Measurements from ENCODE around the gene SUSD1.
"Not testable (repeated sequence)": the region's sequence is repeated elsewhere in the genome, so short reads cannot be mapped to it uniquely, and the experiment has no call there.

- TF ChIP-seq, protein P1, sequence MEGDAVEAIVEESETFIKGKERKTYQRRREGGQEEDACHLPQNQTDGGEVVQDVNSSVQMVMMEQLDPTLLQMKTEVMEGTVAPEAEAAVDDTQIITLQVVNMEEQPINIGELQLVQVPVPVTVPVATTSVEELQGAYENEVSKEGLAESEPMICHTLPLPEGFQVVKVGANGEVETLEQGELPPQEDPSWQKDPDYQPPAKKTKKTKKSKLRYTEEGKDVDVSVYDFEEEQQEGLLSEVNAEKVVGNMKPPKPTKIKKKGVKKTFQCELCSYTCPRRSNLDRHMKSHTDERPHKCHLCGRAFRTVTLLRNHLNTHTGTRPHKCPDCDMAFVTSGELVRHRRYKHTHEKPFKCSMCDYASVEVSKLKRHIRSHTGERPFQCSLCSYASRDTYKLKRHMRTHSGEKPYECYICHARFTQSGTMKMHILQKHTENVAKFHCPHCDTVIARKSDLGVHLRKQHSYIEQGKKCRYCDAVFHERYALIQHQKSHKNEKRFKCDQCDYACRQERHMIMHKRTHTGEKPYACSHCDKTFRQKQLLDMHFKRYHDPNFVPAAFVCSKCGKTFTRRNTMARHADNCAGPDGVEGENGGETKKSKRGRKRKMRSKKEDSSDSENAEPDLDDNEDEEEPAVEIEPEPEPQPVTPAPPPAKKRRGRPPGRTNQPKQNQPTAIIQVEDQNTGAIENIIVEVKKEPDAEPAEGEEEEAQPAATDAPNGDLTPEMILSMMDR (IDR thresholded peaks at IDR 0.05): not testable (repeated sequence)
- TF ChIP-seq POLR2A (IDR thresholded peaks at IDR 0.05): not testable (repeated sequence)
These were observed 15.2 kb upstream of the SUSD1 start for GRCh38 chr9:112190320-112190719.

All from lower leg skin (tissue), 3 donors.